Testis (tissue), 3 donors: ENCODE results near the gene PIP5K1B. TPM values are rescaled to one million over a fixed set of nuclear protein-coding genes. Genes with fewer than 3 reads are reported as not detected.

Source experiments
- DNase-seq: peaks from one replicate; pipeline ENCODE4 v3.0.0-alpha.2; 2019
- H3K27ac ChIP-seq, 2 donors: fragments of 200-600 bp; sonication (generic); one replicate each; pipeline ENCODE4 v1.5.1; 2019
- H3K27me3 ChIP-seq: fragments of 200-600 bp; sonication (generic); one replicate; pipeline ENCODE4 v1.5.1; 2019
- H3K36me3 ChIP-seq: fragments of 200-600 bp; sonication (generic); one replicate; pipeline ENCODE4 v1.5.1; 2017; ENCODE audit warnings: low read depth; ENCODE audit errors: missing control alignments
- H3K4me1 ChIP-seq: fragments of 200-600 bp; sonication (generic); one replicate; pipeline ENCODE4 v1.5.1; 2019
- H3K4me3 ChIP-seq, 2 donors: fragments of 200-600 bp; sonication (generic); one replicate each; pipeline ENCODE4 v1.5.1; 2017 to 2019
- H3K9me3 ChIP-seq: fragments of 200-600 bp; sonication (generic); one replicate; pipeline ENCODE4 v1.5.1; 2017
- POLR2A ChIP-seq: fragments of 450-650 bp; IDR thresholded peaks from one replicate; pipeline ENCODE4 v1.6.1; 2017; ENCODE audit warnings: antibody characterized with exemption, mild to moderate bottlenecking, moderate library complexity
- WGBS, 2 donors: methylation state at CpG; one replicate each; pipeline ENCODE4 v1.1.5; 2018; 5-methylcytosine and 5-hydroxymethylcytosine counted together
- intact Hi-C: fragments of 100-400 bp; cut with DNase I; formaldehyde crosslinking; loops from one replicate; pipeline ENCODE4 v1.15.1; 2023; ENCODE audit warnings: low total_unique reads
- polyA plus RNA-seq: library from polyadenylated mRNA; stranded (reverse); fragments of 350-450 nt; fragmentation: Illumina TruSeq; extraction: RNeasy Lipid Tissue Mini Kit (QIAGEN cat#74804); gene quantifications from one replicate; pipeline ENCODE4 v1.2.3, GENCODE V29; 2014; ENCODE audit warnings: low read depth, low replicate concordance; ENCODE audit not compliant: insufficient read depth
- total RNA-seq, 2 donors: library from RNA; depleted of rRNA; stranded (reverse); fragments of >200 nt; gene quantifications; one replicate each; pipeline ENCODE4 v1.2.3, GENCODE V29; 2016
- TF ChIP-seq, protein P1 (sequence below), 3 experiments: fragments of 450-650 bp in 2 of 3; fragments of 200-600 bp in 1 of 3; sonication (generic) in 1 of 3; IDR thresholded peaks; one replicate each; pipeline ENCODE4 v1.5.1; 2016 to 2019; ENCODE audit warnings: antibody characterized with exemption in 3 of 3, mild to moderate bottlenecking in 2 of 3, moderate library complexity in 1 of 3

Gene PIP5K1B
- total and polyA plus RNA-seq, 3 donors from 2014 or later = 53.6 to 70.5 (median 66.9) TPM

GRCh38 chr9:68953771-68954170 lies 248.7 kb downstream of the PIP5K1B start:
- Histone ChIP-seq H3K36me3 (no peaks in the 10 kb centered on the region), H3K27ac (no peak overlapping the region), H3K4me1 (no peaks in the 10 kb centered on the region), H3K27me3 (no peaks in the 10 kb centered on the region), H3K4me3 (no peak overlapping the region), H3K9me3 (no peaks in the 10 kb centered on the region)
- TF ChIP-seq, protein P1, sequence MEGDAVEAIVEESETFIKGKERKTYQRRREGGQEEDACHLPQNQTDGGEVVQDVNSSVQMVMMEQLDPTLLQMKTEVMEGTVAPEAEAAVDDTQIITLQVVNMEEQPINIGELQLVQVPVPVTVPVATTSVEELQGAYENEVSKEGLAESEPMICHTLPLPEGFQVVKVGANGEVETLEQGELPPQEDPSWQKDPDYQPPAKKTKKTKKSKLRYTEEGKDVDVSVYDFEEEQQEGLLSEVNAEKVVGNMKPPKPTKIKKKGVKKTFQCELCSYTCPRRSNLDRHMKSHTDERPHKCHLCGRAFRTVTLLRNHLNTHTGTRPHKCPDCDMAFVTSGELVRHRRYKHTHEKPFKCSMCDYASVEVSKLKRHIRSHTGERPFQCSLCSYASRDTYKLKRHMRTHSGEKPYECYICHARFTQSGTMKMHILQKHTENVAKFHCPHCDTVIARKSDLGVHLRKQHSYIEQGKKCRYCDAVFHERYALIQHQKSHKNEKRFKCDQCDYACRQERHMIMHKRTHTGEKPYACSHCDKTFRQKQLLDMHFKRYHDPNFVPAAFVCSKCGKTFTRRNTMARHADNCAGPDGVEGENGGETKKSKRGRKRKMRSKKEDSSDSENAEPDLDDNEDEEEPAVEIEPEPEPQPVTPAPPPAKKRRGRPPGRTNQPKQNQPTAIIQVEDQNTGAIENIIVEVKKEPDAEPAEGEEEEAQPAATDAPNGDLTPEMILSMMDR (IDR thresholded peaks at IDR 0.05) = no peak
- no peak for TF ChIP-seq POLR2A
- WGBS, 2 donors = 85 to 86% methylated on average over 1 of the region's 1 CpG
- DNase-seq = no peak
- intact Hi-C loops = no loop called here

- Histone ChIP-seq H3K4me3 (no peak overlapping the region), H3K27ac (no peak overlapping the region), H3K36me3 (no peaks in the 10 kb centered on the region), H3K9me3 (no peaks in the 10 kb centered on the region), H3K4me1 (no peaks in the 10 kb centered on the region), H3K27me3 (no peaks in the 10 kb centered on the region)
- 48 to 49% methylated on average over 4 of the region's 4 CpGs for WGBS, 2 donors
- no peak for DNase-seq
- TF ChIP-seq, protein P1 (IDR thresholded peaks at IDR 0.05) = no peak
- no peak for TF ChIP-seq POLR2A
- intact Hi-C loops = no loop called here
Measured at GRCh38 chr9:68955330-68955729, 250.3 kb downstream of the PIP5K1B start.

- Histone ChIP-seq H3K9me3 (no peaks in the 10 kb centered on the region), H3K27ac (no peak overlapping the region), H3K4me1 (no peaks in the 10 kb centered on the region), H3K4me3 (no peak overlapping the region), H3K27me3 (no peaks in the 10 kb centered on the region), H3K36me3 (no peaks in the 10 kb centered on the region)
- no peak for DNase-seq
- TF ChIP-seq, protein P1 (IDR thresholded peaks at IDR 0.05) = no peak
- TF ChIP-seq POLR2A = no peak
- WGBS, 2 donors = 95 to 100% methylated on average over 1 of the region's 1 CpG
- intact Hi-C loops = no loop called here
Measured at GRCh38 chr9:68957479-68957878, 252.4 kb downstream of the PIP5K1B start.

GRCh38 chr9:68961587-68961986 lies 256.5 kb downstream of the PIP5K1B start:
- 77 to 82% methylated on average over 4 of the region's 4 CpGs for WGBS, 2 donors
- intact Hi-C loops = no loop called here

DNA sequence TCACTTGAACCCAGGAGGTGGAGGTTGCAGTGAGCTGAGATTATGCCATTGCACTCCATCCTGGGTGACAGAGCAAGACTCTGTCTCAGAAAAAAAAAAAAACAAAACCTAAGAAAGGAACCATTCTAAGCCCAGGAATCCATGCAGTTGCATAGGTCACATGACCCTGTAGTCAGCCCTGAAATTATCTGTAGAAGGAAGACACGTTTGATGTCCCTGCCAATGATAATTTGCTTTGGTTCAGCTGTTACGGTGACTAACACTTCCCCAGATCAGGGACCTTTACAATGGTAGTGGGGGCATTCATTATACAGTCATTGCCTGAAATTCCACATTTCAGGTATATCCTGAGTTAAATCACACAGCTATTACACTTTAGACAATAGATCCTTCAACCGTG lies 258.4 kb downstream of the PIP5K1B start:
- Histone ChIP-seq H3K4me3 (no peak overlapping the region), H3K27me3 (no peaks in the 10 kb centered on the region), H3K4me1 (no peaks in the 10 kb centered on the region), H3K9me3 (no peaks in the 10 kb centered on the region), H3K27ac (no peak overlapping the region), H3K36me3 (no peaks in the 10 kb centered on the region)
- WGBS, 2 donors = 76 to 82% methylated on average over 3 of the region's 3 CpGs
- DNase-seq = no peak
- TF ChIP-seq, protein P1 (IDR thresholded peaks at IDR 0.05) = no peak
- TF ChIP-seq POLR2A = no peak
- intact Hi-C loops = no loop called here

More at GRCh38 chr9:68961587-68961986, 256.5 kb downstream of the PIP5K1B start:
- Histone ChIP-seq H3K36me3 (no peaks in the 10 kb centered on the region), H3K4me3 (no peak overlapping the region), H3K27me3 (no peaks in the 10 kb centered on the region), H3K4me1 (no peaks in the 10 kb centered on the region), H3K27ac (no peak overlapping the region), H3K9me3 (no peaks in the 10 kb centered on the region)
- DNase-seq = no peak
- TF ChIP-seq, protein P1 (IDR thresholded peaks at IDR 0.05) = no peak
- no peak for TF ChIP-seq POLR2A
